WTC11 (cell line): ENCODE data around the gene NRAP.

Experiments used
- ESRRA ChIP-seq: sonication (generic); formaldehyde crosslinking; IDR thresholded peaks from 2 replicates; pipeline ENCODE4 v1.8.1; 2022; ENCODE audit warnings: mild to moderate bottlenecking, missing genetic modification reagents, borderline replicate concordance
- NFYB ChIP-seq: sonication (generic); formaldehyde crosslinking; conservative IDR thresholded peaks from 2 replicates; pipeline ENCODE4 v1.8.0; 2022; ENCODE audit warnings: low read depth, missing genetic modification reagents
- TP53 ChIP-seq: sonication (generic); formaldehyde crosslinking; IDR thresholded peaks from 2 replicates; pipeline ENCODE4 v1.8.1; 2023; ENCODE audit warnings: mild to moderate bottlenecking, missing genetic modification reagents
- TF ChIP-seq, protein P1 (sequence below): sonication (generic); formaldehyde crosslinking; IDR thresholded peaks from 2 replicates; pipeline ENCODE4 v1.8.0; 2023; ENCODE audit warnings: mild to moderate bottlenecking, missing genetic modification reagents
- TF ChIP-seq, protein P2 (sequence below): sonication (generic); formaldehyde crosslinking; IDR thresholded peaks from 2 replicates; pipeline ENCODE4 v1.8.1; 2023; ENCODE audit warnings: mild to moderate bottlenecking, moderate library complexity, missing genetic modification reagents
- TF ChIP-seq, protein P3 (sequence below): fragments of 200-600 bp; IDR thresholded peaks from 2 replicates; pipeline ENCODE4 v1.8.0; 2022; ENCODE audit warnings: antibody characterized with exemption
- TF ChIP-seq, protein P4 (sequence below): sonication (generic); formaldehyde crosslinking; IDR thresholded peaks from 2 replicates; pipeline ENCODE4 v1.8.1; 2022; ENCODE audit warnings: low read depth, missing genetic modification reagents, borderline replicate concordance

DNA sequence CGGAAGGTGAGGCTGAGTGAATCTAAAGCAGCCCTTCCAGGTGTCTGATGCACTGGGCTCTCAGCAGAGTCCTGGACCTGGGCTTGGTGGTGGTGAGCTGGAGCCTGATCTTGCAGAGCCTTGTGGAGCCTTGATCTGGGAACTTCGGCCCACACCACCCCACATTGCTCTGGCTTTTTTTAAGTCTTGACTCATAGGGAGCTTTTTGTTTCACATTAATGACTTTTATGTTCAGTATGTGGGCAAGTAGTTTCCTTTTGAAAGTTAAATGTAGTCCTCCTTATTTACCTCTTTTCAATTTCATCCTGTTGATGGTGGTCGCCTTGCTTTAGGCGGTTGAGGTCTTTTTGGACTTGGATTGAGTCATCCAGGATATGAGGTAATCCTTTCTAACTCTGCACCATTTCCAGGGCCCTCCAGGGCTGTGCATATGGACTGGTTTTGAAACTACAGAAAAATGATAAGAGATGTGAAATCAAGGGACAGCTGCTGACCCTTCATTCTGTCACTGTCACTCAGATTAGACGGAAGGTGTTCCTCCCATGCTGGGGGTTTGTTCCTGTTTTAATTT lies 2.9 kb upstream of the NRAP start:
- no peak for TF ChIP-seq ESRRA
- no peak for TF ChIP-seq TP53 (CRISPR knock-in tag)
- TF ChIP-seq, protein P1, sequence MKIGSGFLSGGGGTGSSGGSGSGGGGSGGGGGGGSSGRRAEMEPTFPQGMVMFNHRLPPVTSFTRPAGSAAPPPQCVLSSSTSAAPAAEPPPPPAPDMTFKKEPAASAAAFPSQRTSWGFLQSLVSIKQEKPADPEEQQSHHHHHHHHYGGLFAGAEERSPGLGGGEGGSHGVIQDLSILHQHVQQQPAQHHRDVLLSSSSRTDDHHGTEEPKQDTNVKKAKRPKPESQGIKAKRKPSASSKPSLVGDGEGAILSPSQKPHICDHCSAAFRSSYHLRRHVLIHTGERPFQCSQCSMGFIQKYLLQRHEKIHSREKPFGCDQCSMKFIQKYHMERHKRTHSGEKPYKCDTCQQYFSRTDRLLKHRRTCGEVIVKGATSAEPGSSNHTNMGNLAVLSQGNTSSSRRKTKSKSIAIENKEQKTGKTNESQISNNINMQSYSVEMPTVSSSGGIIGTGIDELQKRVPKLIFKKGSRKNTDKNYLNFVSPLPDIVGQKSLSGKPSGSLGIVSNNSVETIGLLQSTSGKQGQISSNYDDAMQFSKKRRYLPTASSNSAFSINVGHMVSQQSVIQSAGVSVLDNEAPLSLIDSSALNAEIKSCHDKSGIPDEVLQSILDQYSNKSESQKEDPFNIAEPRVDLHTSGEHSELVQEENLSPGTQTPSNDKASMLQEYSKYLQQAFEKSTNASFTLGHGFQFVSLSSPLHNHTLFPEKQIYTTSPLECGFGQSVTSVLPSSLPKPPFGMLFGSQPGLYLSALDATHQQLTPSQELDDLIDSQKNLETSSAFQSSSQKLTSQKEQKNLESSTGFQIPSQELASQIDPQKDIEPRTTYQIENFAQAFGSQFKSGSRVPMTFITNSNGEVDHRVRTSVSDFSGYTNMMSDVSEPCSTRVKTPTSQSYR (CRISPR knock-in tag), result no peak
- TF ChIP-seq, protein P2, sequence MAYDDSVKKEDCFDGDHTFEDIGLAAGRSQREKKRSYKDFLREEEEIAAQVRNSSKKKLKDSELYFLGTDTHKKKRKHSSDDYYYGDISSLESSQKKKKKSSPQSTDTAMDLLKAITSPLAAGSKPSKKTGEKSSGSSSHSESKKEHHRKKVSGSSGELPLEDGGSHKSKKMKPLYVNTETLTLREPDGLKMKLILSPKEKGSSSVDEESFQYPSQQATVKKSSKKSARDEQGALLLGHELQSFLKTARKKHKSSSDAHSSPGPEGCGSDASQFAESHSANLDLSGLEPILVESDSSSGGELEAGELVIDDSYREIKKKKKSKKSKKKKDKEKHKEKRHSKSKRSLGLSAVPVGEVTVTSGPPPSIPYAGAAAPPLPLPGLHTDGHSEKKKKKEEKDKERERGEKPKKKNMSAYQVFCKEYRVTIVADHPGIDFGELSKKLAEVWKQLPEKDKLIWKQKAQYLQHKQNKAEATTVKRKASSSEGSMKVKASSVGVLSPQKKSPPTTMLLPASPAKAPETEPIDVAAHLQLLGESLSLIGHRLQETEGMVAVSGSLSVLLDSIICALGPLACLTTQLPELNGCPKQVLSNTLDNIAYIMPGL (CRISPR knock-in tag), result no peak
- TF ChIP-seq, protein P3, sequence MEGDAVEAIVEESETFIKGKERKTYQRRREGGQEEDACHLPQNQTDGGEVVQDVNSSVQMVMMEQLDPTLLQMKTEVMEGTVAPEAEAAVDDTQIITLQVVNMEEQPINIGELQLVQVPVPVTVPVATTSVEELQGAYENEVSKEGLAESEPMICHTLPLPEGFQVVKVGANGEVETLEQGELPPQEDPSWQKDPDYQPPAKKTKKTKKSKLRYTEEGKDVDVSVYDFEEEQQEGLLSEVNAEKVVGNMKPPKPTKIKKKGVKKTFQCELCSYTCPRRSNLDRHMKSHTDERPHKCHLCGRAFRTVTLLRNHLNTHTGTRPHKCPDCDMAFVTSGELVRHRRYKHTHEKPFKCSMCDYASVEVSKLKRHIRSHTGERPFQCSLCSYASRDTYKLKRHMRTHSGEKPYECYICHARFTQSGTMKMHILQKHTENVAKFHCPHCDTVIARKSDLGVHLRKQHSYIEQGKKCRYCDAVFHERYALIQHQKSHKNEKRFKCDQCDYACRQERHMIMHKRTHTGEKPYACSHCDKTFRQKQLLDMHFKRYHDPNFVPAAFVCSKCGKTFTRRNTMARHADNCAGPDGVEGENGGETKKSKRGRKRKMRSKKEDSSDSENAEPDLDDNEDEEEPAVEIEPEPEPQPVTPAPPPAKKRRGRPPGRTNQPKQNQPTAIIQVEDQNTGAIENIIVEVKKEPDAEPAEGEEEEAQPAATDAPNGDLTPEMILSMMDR, result no peak
- TF ChIP-seq, protein P4, sequence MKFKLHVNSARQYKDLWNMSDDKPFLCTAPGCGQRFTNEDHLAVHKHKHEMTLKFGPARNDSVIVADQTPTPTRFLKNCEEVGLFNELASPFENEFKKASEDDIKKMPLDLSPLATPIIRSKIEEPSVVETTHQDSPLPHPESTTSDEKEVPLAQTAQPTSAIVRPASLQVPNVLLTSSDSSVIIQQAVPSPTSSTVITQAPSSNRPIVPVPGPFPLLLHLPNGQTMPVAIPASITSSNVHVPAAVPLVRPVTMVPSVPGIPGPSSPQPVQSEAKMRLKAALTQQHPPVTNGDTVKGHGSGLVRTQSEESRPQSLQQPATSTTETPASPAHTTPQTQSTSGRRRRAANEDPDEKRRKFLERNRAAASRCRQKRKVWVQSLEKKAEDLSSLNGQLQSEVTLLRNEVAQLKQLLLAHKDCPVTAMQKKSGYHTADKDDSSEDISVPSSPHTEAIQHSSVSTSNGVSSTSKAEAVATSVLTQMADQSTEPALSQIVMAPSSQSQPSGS (CRISPR knock-in tag), result no peak
- TF ChIP-seq NFYB (CRISPR knock-in tag), result no peak
